ENCODE results near the gene PHOSPHO2.
A peak's percentile ranks its signal among the peaks of the same experiment; 100 is the strongest.

The PHOSPHO2 gene

GRCh38 chr2:169718930-169719504 lies 24.7 kb downstream of the PHOSPHO2 start:
- DNase-seq = no peak

GRCh38 chr2:169721016-169721415 lies 26.7 kb downstream of the PHOSPHO2 start:
- no peak for DNase-seq

GRCh38 chr2:169727065-169727464 lies 32.8 kb downstream of the PHOSPHO2 start:
- DNase-seq = no peak

GRCh38 chr2:169729274-169729605 lies 35.0 kb downstream of the PHOSPHO2 start:
- DNase-seq = no peak

- DNase-seq = no peak
Measured at GRCh38 chr2:169732075-169732474, 37.8 kb downstream of the PHOSPHO2 start.

GRCh38 chr2:169732583-169733358 lies 38.5 kb downstream of the PHOSPHO2 start:
- no peak for DNase-seq

- peak in 1 of 2 experiments; percentile 10 for DNase-seq
Measured at GRCh38 chr2:169734169-169734847, 40.0 kb downstream of the PHOSPHO2 start.

GRCh38 chr2:169735623-169736022 lies 41.4 kb downstream of the PHOSPHO2 start:
- no peak for DNase-seq

GRCh38 chr2:169736902-169737301 lies 42.6 kb downstream of the PHOSPHO2 start:
- DNase-seq = no peak

GRCh38 chr2:169738566-169739229 lies 44.4 kb downstream of the PHOSPHO2 start:
- no peak for DNase-seq

- DNase-seq = no peak
Measured at GRCh38 chr2:169739351-169739750, 45.1 kb downstream of the PHOSPHO2 start.

- no peak for DNase-seq
Measured at GRCh38 chr2:169743549-169743948, 49.3 kb downstream of the PHOSPHO2 start.

- DNase-seq = no peak
Measured at GRCh38 chr2:169746240-169746639, 52.0 kb downstream of the PHOSPHO2 start.

- no peak for DNase-seq
Measured at GRCh38 chr2:169748319-169748718, 54.0 kb downstream of the PHOSPHO2 start.

Data from stimulated activated CD4-positive, alpha-beta T cell treated with anti-CD3 and anti-CD28 coated beads, Interleukin-4, amount 100 ng/mL, for 4 hours (primary cell).